NCI-H2227 (cell line): ENCODE measurements around the gene FAM240A.

ENCODE experiments used
- DNase-seq: peaks from one replicate; lab custom pipeline; 2025; ENCODE audit not compliant: unreplicated experiment; lab: John Stamatoyannopoulos, UW

Gene FAM240A

DNA sequence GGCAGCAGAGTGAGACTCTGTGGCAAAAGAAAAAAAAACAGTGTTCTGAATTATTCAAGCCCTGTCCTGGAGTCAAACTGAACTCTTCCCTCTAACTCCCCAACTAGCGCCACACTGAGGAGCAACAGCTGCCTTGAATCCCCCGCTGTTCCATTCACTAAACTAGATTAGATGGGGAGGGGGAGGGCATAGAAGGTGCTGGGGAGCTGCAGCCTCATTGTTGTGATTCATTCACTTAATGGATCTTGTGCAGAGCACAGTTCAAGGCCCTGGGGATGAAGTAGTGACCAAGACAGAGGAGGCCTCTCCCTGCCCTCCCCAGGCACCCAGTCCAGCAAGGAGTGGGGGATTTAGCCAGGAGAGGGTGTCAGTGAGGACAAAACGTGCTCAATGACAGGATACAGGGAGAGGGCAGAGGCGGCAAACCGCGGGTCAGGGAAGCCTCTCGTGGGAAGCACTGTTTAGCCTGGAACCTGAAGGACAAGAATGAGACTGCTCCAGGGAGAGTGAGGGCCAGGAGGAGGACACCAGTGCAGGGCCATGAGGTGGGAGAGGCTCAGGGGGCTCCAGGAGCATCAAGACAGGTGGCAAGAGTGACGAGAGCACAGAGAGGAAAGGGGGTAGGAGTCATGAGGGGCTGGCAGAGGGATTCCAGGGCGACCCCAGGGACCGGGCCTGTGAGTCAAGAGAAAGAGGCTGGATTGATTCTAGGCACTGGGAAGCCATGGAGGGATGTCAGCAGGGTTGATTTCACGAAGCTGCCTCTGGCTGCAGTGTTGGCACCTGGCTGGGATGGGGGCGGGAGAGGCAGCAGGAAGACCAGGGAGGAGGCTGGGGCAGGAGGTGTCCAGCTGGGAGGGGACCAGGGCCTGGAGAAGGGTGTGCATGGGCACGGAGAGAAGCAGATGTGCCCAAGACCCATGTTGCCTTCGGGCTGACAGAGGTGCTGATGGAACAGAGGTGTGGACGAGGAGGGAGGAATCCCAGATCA is 49.7 kb downstream of the FAM240A start:
- no peak for DNase-seq

DNA sequence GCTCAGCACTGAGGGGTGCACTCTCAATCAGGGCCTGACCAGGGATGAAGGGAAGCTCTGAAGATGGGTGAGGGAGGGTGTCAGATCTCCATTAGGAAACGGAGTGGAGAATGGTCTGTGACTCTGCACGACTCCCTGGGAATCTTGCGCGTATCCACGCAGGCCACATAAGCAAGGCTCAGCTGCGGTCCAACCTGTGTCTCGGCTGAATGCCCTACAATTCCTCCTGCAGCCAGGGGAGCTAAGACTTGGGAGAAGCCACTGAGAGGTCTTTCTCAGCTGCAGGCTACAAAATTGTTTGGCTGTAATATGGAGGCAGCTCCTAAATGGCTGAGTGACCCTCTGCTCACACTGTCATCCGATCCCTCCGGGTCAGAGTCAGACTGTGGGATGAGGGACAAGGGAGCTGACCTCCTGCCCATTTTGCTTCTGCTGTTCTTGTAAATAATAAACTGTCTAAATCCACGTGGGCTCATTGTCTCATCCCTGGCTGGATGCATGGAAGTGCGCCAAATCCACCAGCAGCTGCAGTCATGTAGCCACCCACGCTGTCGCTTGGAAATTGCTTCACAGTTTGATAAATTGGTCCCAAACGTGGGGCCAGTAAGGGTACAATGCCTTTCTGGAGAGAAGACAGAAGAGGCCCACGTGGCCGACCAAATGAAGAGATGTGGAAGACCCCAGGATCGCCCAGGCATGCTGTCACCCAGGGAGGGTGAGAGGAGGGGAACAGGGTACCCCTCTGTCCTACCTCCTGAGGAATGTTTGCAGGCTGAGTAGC is 50.6 kb downstream of the FAM240A start:
- DNase-seq: peak; percentile 16

DNA sequence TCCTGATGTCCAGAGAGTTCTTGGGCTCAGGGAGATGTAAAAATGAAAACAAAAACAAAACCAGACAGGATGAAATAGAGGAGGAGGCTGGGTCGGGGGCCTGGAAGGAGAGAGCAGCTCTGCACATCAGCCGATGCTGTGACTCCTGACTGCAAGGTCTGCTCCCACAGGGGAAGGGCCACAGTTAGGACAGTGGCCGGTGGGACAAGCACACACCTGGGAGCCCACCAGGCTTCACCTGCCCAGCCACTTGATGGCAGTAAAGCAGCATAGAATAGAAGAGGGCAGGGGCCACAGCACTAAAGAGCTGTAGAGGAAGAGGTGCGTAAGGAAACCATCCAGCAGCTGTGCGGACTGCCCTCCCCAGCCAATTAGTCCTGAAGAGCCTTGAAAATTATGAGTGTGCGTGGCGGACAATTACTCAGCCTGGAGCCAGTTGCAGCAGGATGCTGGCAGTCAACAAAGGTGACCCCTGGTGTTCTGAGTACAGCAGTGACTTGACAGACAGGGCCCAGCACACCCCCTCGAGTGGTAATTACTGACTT is 51.3 kb downstream of the FAM240A start:
- peak; percentile 86 for DNase-seq

DNA sequence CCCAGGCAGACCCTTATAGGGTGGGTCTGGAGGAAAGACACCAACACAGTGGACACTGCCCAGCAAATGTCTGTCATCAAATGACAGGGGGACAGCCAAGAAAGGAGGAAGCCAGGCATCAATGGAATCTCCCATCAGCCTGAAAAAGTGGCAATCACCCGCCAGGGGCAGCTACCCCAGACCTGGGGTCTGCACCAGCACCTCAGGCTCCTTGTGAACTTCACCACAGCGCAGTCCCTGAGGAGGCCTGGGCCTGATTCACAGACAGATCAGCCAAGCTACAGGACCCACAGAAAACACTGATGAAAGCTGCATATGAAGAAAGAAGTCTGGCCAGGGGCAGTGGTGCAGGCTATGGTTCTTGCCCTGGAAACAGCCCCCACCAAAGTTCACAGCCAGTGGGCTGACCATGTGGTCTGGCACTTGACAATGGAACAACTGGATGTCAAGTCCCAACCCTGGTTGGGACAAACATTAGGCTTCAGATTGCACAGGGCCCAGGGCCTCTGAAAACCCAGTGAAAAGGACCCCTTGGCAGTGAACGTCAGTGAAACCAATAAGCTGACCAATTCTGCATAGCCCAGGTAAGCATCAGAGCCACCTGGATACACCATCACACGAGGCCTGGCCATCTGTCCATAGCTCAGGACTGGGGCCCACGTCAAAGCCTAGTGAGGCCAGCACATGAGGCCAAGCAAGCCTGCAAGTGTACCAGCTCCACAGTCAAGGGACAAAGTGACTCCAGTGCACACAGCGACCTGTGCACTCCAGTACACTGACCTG is 52.1 kb downstream of the FAM240A start:
- no peak for DNase-seq

DNA sequence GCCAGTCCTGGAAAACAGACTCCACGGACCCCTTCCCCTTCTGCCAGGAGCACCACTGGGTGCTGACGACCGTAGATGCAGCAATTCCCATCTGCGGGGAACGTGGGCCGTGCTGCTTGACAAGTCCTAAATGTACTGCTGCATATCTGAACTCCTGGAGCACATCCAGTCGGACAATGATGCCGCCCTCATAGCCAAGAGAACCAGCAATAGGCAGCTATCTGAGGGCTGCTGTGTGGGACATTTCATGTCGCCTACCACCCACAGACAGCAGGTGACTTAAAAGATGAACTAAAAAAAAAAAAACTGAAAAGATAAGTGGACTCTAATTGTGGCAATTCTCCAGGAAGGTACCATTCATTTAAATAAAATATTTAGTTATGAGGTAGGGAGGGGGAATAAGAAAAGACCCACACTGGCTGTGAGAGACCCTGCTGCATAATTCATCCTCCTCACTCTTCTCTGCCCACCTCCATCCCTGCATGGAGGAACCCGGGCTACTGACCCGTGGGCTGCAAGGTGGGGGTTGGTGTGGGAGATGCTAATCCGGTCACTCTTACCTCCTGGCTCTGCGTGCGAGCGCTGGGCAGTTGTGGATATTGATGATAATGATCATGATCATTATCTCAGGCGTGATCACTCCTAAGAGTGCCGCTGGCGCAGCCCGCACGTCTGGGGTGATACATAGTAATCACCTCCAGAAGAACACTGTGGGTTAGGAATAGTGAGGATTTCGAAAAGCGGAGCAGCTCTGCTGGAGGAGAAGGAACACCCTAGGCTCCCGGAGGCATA is 52.8 kb downstream of the FAM240A start:
- no peak for DNase-seq

DNA sequence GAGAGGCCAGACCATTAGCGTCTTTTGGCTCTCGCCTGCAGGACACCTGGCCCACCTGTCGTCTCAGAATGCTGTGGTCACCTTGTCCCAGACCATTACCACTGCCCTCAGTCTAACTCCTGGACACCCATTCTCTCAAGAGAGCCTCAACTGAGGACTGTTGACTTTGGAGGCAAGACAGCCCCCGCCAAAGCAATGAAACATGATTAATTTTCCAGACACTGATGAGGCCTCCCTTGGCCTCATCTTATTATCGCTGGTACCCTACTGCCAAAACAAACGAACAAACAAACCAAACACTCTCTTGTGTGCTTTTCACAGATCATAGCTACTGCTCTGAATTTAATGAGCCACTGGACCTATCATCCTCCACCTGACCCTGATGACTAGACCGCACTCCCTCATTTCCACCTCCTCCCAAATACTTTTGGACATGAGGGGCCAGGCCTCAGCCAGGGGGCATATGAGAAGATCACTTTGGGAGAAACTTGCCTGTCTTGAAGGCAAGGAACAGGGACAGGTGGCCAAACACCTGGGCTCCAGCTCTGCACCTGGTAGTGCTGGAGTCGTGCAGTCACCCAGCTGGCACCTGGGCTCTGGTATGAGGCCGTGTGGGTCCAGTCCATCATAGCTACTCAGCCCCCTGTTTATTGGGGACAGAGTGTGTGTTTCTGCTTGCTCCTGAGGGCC is 53.6 kb downstream of the FAM240A start:
- DNase-seq: no peak

DNA sequence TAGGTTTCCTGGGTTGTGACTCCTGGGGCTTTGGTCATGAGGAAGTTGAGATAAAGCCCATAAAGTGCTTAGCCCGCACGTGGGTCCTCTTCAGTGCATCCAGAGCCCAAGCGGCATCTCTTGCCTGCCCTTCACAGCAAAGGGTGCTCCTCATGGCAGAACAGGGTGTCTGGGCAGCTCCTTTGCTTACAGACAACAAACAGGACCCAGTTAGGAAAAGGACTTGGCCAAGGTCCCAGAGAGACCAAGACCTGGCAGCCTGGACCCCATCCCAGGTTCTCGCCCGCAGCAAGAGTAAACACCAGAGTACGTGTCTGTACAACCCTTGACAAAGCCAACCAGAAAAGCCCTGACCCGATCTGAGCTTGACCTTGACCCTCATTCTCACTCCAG is 54.1 kb downstream of the FAM240A start:
- no peak for DNase-seq

DNA sequence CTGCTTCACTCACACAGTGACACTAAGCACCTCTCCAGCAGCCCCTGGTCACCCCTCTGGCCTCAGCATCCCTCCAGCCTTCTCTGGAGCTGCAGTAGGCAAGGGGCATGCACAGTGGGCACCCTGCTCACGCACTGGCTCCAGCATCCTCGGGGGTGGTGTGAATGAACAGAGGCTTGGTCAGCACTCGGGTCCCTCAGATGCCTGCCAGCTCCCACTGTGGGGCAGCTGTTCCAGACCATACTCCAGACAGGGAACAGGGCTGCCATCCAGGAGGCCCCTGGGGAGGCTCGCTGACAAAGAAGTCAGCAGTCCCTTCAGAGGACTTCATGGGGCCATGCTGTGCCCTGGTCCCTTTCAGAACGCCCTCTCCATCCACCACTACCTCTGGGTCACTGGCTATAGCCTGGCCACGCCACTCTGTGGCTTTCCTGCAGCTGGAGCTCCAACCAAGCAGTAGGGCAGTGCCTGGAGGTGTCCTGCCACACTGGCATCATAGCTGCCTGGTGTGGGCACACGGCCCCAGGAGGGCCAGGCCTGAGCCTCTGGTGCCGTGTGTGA is 54.8 kb downstream of the FAM240A start:
- DNase-seq: no peak

DNA sequence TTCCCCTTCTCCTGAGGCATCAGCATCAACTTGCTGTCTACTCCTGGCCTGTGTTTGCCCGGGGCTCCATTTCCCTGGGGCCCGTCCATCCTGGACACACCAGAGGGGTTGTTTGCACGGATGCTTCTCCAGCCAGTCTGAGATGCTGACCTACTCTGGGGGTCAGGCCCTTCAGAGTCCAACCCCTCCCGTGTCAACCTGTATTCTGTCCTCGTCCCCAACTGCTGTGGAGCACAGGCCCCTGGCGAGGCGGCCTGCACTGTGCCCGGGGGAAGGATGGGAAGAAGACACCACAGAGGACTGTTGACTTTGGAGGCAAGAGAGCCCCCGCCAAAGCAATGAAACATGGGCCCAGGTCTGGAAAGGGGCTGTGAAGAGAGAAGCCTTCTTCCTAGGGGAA is 55.3 kb downstream of the FAM240A start:
- no peak for DNase-seq

DNA sequence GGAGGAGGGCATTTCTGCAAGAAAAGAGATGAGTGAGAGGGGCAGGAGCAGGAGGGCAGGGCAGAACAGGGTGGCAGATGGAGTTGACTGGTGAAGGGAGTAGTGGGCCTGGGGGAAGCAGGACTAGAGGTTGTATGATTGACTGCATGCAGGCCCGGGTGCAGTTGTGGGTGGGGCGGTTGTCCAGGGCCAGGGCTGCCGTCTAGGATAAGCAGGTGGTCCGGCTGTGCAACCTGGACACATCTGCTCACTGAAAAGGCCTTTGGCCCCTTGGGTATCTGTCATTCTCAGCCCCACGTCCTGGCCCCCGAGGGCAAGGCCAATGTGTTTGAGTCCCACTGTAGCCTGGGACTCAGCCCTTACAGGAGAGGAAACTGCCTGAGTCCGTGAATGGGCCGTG is 55.8 kb downstream of the FAM240A start:
- no peak for DNase-seq

DNA sequence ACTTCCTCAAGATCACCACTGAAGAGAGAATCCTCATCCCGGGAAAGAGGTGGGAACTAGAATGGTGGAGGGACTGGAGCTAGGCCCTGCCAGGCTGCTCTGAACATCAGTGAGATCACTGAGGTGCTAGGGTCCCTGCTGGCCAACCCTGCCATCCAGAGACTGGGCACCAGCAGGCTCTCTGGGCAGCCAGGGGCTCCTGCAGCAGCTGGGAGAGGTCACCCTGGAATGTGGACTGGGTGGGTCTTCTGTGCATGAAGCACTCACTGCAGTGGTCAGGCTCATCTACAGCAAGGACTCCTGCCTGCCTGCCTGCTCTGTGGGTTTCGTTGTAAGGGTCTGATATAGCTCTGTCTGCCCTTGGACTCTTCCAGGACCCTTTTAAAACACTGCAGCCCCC is 56.3 kb downstream of the FAM240A start:
- no peak for DNase-seq

DNA sequence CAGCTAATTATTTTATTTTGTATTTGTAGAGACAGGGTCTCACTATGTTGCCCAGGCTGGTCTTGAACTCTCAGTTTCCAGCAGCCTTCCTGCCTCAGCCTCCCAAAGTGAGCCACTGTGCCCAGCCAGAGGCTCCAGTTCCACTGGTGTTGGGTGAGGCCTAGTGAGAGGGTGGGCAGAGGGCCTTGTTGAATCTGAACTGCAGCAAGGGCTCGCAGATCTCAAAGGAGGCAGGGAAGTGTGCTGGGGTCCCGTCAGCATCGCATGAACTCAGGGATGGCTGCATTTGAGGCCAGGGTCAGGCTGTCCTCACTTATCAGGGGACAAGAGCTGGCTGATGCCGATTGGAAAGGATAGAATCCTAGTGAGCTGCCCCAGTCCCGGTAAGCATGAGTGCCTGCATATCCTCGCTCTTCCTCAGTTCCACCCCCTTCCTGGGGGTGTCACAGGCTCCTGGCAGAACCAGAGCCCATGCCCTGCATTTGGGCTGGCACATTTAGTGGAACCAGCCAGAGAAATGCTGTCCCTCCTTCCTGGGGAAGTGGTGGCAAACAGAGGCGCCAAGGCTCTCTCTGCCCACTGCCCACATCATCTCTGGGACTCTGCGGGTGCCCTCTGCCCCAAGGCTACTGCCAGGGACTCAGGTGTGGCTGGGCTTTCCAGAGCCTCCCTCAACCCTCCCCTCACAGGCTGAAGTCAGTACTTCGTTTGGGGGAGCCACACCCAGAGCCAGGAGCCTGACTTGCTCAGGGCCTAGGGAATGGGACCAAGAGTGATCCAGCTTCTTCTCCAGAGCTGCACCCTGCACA is 57.1 kb downstream of the FAM240A start:
- no peak for DNase-seq

DNA sequence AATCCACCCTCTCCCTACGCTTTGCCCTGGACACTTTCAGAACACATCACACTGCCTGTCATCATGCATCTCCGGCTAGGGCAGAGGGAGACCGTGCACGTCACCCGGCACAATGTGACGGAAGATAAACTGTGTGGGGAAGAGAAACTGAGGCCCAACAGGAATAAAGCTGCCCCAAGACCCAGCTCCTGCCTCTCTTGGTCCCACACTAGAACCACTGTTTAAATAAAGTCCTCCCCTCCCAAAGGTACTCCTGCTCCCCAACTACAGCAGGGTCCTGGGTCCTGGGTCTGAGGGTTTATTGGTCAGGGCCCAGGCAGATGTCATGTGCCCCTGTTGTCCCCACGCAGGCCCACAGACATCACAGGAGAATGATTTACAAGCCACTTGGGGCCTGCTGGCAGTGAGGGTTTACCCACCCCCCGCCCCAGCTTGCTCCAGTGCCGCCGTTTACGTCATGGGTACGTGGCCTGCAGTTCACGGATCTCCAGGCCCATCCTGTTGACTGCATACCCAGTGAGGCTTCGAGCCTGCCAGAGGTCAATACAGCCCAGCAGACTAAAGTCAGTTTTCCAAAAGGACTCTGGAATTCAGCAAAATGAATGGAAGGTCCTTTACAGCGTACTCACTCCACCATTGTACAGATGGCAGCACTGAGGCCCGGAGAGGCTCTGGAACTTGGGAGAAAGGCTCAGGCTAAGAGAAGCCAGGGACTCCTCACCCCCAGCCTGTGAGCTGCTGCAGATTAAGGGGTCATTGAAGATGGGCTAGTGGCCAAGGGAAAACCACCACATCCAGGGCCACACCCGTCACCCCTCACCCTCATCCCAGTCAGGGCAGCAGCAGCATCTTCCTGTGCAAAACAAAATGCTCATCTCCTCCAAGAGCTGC is 57.9 kb downstream of the FAM240A start:
- no peak for DNase-seq

DNA sequence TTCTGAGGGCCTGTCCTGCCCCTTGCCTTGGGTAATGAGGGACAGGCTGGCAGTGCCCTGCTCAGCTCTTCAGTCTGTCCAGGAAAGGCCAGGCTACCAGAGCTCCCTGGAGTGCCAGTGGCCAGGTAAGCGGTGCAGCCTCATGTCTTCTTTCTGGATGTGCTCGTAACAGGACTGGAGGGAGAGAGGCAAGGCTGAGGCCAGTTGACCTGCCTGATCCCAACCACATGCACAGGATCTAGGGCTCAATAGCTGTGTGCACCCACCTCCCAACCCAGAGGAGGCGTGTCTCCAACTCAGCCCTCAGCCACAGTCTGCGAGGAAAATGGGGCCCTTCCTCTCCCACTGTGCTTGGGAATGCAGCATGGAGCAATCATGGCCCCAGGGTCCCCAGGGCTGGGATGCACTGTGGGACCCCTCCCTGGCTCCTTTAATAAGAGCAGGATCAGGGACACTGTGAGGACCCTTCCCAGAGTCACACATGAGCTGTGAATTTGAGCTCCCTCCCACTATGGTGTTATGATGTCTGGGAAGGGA is 58.6 kb downstream of the FAM240A start:
- no peak for DNase-seq

DNA sequence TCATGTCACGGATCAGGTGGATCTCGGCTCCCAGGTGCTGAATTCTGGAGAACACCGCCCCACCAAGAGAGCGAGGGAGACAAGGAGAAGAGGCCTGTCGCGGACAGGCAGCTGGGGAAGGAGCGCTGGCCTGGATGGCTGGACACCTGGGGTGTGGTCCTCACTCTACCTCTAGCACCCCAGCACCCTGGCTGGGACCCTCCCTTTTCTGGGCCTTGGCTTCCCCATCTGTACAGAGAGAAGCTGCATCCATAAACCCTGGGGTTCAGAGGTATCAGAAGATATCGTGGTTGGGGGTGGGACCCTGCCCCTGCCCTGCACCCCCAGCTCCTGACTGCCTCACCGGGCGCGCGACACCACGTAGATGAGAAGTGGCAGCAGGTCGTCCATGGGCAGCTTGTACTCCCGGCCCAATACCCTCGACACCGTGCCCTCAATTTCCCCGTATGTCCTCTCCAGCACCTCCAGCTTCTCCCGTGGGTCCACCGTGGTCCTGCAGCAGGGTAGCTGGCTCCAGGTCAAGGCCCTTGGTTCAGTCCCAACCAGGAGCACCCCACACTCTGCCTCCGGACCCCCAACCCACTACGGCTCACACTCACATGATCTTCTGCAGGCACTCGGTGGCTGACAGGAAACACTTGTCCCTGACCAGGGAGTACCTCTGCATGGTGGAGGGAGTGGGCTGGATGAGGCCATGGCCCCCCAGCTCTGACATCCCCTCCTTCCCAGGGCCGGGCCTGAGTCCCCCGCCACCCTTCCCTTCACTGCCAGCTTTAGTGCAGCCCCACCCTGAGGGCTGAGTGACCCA is 59.4 kb downstream of the FAM240A start:
- no peak for DNase-seq

DNA sequence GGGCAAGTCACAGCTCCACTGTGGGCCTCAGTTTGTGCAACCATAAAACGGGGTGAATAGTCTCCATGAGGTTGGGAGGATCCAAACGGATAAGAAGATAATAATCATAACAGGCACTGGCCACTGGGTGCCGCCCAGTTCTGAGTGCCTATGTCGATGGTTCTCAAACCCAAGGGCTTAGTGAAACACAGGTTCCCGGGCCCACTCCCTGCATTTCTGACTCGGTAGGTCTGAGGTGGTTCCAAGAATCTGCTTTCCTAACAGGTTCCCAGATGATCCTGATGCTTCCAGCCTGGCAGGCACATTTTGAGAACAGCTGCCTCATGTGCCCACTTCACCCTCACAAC is 60.0 kb downstream of the FAM240A start:
- DNase-seq: no peak
